RWPE1 (cell line): ENCODE results near the gene HOXC9.

ENCODE experiments used
- CTCF ChIA-PET: fragments of 350-600 bp; sonication (Branson Sonifier 250); formaldehyde crosslinking; extraction: SDS; loops from one replicate; lab custom pipeline; 2021; lab: Yijun Ruan, JAX
- POLR2A ChIA-PET: fragments of 400-600 bp; formaldehyde crosslinking; extraction: SDS; loops from one replicate; lab custom pipeline; 2020; ENCODE audit warnings: antibody characterized with exemption; ENCODE audit not compliant: low non-redundant PET; lab: Yijun Ruan, JAX
- DNase-seq: peaks from one replicate; pipeline ENCODE4 v3.0.0; 2012; ENCODE audit warnings: low spot score
- H3K27ac ChIP-seq: fragments of 450-650 bp; 2 replicates; pipeline ENCODE4 v1.5.1; 2017
- TF ChIP-seq, protein P1 (sequence below): fragments of 450-650 bp; conservative IDR thresholded peaks from 2 replicates; pipeline ENCODE4 v1.5.1; 2017; ENCODE audit warnings: low read depth, mild to moderate bottlenecking

HOXC9 gene

GRCh38 chr12:53992377-53992889 is 7.5 kb upstream of the HOXC9 start:
- TF ChIP-seq, protein P1, sequence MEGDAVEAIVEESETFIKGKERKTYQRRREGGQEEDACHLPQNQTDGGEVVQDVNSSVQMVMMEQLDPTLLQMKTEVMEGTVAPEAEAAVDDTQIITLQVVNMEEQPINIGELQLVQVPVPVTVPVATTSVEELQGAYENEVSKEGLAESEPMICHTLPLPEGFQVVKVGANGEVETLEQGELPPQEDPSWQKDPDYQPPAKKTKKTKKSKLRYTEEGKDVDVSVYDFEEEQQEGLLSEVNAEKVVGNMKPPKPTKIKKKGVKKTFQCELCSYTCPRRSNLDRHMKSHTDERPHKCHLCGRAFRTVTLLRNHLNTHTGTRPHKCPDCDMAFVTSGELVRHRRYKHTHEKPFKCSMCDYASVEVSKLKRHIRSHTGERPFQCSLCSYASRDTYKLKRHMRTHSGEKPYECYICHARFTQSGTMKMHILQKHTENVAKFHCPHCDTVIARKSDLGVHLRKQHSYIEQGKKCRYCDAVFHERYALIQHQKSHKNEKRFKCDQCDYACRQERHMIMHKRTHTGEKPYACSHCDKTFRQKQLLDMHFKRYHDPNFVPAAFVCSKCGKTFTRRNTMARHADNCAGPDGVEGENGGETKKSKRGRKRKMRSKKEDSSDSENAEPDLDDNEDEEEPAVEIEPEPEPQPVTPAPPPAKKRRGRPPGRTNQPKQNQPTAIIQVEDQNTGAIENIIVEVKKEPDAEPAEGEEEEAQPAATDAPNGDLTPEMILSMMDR, result no peak
- ChIA-PET CTCF (interaction anchor here (0.6 to 2.0 kb wide), 7 partner anchors 7 to 246 kb away, joined by 3 to 9 read pairs (median 4); partner anchors contain the start of gene HOXC10), POLR2A (no interaction called here)
- H3K27ac ChIP-seq, result no peak overlapping the region
- DNase-seq, result no peak

GRCh38 chr12:53993162-53994008 is 6.6 kb upstream of the HOXC9 start:
- TF ChIP-seq, protein P1, result no peak
- H3K27ac ChIP-seq, result no peak overlapping the region
- ChIA-PET CTCF (interaction anchor here (0.6 to 1.5 kb wide), 4 partner anchors 8 to 247 kb away, joined by 3 to 4 read pairs (median 4); partner anchors contain the start of gene HOXC10), POLR2A (no interaction called here)
- no peak for DNase-seq

GRCh38 chr12:53994009-53994263 is 6.0 kb upstream of the HOXC9 start:
- ChIA-PET POLR2A (no interaction called here), CTCF (interaction anchor here (1.4 to 1.5 kb wide), 2 partner anchors 9 to 248 kb away, joined by 3 to 4 read pairs; partner anchors contain the start of gene HOXC10)
- H3K27ac ChIP-seq, result no peak overlapping the region
- DNase-seq, result no peak
- TF ChIP-seq, protein P1, result no peak

- TF ChIP-seq, protein P1, result no peak
- H3K27ac ChIP-seq, result peak overlapping the region; percentile 52; the same call in 1 of the 2 replicates
- ChIA-PET CTCF (interaction anchor here (1.4 to 1.7 kb wide), 2 partner anchors 9 kb away, joined by 4 to 11 read pairs; partner anchors contain the start of gene HOXC10), POLR2A (interaction anchor here (0.5 kb wide), 1 partner anchor 9 kb away, joined by 3 read pairs; no protein-coding TSS in a partner anchor)
- DNase-seq, result no peak
Measured at GRCh38 chr12:53994264-53995001, 5.5 kb upstream of the HOXC9 start.

DNA sequence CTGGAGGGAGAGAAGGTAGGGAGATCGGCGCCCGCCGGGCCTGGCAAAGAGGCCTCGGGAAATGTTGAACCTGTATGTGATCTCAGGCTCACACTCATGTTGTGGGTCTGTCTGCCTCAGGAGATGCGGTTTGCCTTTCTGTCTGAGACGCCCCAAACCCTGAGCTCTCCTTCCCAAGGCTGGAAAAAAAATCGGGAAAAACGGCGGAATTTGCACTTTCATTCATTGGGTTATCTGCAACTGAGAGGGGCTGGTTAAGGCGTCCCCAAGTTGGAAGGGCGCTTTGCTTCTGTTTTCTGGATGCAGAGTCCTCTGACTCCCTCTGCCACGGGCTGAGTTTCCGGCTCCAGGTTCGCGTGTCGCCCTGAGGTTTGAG is 5.0 kb upstream of the HOXC9 start:
- H3K27ac ChIP-seq, result peak overlapping the region; percentile 52
- ChIA-PET CTCF (interaction anchor here (0.6 to 1.7 kb wide), 3 partner anchors 10 to 460 kb away, joined by 3 to 11 read pairs (median 3); partner anchors contain the start of gene HOXC10), POLR2A (interaction anchor here (0.5 kb wide), 1 partner anchor 9 kb away, joined by 3 read pairs; no protein-coding TSS in a partner anchor)
- no peak for DNase-seq
- TF ChIP-seq, protein P1, result no peak
